DMS53 treated with DMSO at 0.1 percent for 48 hours (cell line): ENCODE data around the gene KCNIP4.

ENCODE experiments used
- DNase-seq: peaks from one replicate; lab custom pipeline; 2025; ENCODE audit not compliant: unreplicated experiment; lab: John Stamatoyannopoulos, UW

The KCNIP4 gene

DNA sequence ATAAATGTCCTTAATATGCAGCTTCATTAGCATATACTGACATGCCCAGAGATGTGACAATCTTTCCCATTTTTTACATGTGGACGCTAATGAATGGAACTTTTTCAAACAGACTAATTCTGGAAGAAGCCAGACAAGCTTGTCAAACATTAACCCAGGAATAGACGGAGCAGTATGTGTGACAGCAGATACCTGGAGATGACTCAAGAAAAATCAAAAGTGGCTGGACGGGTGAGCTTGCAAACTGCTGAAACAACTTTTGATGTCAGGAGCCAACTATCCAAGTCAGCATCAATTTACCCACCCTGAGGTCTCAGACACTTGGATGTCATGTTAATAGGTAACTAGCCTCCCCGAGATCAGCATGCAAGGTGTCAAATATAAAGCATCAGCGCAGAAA is 1065.3 kb downstream of the KCNIP4 start:
- DNase-seq, result peak; percentile 68

DNA sequence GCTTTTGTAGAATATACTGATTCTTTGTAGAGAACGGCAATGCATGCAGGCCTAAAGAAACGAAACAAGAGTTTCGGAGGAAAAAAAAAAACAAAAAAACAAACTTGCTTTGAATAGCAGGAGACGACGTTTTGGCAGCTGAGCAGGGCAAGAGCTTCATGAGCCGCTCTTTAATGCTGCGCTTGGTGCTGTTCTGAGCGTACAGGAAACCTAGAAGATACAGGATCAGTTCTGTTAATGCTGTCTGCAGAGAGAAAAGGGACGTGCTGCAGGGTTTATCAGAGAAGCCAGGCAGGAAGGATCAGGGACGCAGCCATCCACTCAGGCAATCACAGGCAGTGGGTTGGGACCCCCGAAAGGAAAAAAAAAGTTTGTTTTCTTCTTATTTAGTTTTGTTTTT is 1066.1 kb downstream of the KCNIP4 start:
- no peak for DNase-seq

DNA sequence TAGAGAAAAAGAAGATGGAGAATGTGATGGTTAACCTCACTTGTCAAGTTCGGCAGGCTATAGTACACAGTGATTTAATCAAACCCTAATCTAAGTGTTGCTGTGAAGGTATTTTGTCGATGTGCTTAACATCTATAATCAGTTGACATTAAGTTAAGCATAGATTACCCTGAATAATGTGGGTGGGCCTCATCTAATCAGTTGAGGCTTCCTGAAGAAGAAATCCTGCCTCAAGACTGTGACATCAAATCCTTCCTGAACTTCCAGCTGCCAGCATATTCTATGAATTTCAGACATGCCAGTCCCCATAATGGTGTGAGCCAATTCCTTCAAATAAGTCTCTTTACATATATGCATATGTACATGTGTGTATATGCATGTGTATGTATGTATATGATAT is 1066.9 kb downstream of the KCNIP4 start:
- DNase-seq, result no peak

DNA sequence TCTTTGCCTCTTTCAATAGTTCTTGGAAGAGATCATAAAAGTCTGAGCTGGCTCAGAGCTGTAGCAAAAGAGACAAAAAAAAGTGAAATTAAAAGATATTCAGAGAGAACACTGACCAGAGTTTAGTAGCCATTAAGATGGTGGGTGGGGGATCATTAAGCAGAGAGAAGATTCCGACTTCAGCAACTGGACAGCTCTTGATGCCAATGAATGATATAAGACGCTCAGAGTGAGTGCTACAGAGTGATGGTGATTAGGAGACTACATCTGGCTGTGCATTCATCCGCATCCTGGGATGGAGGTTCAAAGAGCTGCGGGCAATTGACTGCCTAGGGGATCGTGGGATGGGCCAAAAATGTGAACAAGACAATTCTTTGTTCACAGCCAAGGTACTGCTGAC is 1069.8 kb downstream of the KCNIP4 start:
- no peak for DNase-seq

DNA sequence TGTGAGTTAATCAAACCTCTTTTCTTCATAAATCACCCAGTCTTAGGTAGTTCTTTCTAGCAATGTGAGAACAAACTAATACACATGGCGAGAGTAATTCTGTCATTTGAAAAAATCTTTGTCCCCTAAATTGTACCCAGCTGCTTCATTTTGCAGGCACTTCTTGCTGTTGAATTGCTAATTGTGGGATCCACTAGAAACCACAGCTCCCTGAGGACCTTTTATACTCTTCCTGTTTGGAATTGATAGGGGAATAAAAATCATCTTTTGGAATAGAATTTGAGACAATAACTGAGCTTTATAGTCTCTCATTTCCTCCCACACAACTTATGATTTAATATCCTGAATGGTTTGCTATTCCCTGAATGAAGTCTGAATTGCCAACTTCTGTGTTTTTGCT is 1078.1 kb downstream of the KCNIP4 start:
- no peak for DNase-seq

DNA sequence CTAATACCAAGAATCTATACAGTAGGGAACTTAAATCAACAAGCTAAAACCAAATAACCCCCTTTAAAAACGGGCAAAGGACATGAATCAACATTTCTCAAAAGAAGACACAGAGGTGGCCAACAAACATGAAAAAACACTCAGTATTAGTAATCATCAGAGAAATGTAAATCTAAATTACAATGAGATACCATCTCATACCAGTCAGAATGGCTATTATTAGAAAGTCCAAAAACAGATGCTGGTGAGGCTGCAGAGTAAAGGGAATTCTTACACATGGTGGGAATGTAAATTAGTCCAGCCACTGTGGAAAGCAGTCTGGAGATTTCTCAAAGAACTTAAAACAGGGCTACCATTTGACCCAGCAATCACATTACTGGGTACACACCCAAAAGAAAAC is 1080.5 kb downstream of the KCNIP4 start:
- no peak for DNase-seq

DNA sequence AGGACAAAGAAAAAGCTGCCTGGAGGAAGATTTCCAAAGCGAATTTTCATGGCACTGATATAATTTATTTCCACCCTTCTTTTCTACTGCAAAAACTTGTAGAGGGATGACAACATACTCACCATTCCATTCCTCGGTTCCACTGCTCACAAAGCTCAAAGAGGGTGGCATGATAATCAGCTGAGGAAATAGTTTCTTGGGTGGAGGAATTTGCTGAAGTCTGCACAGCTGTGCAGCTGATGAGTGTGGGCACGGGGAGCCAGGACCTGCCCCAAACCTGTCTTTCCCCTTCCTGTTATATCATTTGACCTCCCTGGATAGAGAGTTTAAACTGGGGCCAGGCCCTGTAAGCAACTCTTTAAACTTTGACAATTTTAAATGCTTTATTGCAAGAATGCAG is 1087.7 kb downstream of the KCNIP4 start:
- no peak for DNase-seq

DNA sequence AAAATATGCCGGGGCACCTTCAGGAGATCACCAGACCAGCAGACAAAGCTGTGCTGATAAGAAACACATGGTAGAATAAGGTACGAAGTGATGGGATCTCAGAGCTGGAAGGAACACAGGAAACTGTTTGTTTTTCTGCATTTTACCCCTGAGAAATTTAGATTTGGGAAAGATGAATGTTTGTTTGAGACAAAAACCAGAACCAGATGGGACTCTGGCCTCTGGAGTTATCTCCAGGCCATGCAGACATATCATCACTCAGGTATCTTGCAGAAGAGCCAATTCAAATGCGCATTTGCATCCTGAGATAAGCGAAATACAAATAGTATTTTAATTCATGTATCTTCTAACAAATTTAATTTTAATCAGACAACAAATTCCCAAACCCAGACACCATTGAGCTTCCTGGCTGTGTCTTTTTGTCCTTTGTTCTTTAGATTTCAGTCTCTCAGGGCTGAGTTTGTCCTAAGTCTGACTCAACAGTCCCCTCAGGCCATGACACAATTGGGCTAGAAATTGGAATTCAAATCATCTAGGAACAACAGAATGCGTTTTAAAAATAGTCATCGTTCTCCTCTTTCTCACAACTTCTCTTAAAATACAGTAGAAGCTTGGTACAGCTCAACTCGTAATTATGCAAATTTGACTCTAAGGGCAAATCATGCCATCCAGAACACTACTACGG is 1089.3 kb downstream of the KCNIP4 start:
- no peak for DNase-seq

DNA sequence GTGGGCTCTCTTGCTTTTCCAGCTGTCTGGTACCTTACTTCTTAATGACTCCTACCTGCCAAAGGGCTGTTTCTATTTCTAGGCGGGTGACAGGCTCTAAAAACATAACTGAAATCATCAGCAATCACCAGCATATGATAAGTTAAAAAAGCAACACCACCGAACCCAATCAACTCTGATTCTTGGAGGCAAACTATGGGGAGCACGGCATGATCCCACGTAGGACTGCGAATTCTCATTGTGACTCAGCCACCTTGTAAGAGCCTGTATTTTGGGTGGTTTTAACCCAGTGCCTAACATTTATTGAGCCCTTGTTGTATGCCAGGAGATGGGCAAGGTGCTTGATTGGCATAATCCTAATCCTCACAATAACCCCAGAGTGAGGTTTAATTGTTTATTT is 1091.5 kb downstream of the KCNIP4 start:
- no peak for DNase-seq

DNA sequence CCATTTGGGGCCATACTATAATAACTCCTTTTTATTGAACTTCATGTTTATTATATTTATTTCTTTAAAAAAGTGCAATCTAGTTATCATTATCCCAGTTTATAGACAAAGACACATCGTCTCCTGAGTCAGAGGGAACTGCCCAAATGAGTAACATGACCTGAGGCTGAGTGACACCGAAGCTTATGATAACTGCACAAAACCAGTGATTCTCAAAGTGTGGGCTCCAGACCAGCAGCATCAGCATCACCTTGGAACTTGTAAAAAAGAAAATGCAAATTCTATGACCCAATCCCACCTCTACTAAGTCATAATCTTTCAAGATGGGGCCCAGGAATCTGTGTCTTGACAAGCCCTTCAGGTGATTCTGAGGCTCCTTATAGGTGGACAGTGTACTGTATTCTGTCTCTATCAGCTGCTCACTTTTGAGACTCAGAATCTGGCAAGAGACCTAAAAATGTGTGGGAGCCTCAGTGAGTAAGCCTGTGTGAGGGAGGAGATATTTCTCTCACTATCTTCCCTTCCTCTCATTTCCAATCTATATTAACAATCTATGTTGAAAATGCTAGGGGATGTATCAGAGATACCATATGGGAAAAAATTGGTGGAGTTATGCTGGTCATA is 1101.3 kb downstream of the KCNIP4 start:
- DNase-seq, result no peak

DNA sequence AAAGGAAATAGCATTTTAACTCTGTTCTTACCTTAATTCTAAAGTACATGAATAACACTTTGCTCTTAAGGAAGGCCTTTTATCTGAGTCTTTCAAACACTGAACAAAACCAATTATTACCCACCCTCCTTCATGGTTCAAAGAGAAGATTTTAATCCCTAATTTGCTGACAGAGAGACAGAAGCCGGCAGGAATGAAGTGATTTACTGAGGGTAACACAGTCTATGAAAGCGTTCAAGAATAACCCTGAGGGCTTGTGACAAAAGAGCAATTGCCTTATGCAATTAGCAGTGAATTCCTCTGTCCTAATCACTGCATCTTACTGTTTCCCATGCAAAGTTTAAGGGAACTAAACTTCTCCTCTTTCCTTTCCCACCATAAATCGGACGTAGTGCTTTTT is 1104.3 kb downstream of the KCNIP4 start:
- no peak for DNase-seq

DNA sequence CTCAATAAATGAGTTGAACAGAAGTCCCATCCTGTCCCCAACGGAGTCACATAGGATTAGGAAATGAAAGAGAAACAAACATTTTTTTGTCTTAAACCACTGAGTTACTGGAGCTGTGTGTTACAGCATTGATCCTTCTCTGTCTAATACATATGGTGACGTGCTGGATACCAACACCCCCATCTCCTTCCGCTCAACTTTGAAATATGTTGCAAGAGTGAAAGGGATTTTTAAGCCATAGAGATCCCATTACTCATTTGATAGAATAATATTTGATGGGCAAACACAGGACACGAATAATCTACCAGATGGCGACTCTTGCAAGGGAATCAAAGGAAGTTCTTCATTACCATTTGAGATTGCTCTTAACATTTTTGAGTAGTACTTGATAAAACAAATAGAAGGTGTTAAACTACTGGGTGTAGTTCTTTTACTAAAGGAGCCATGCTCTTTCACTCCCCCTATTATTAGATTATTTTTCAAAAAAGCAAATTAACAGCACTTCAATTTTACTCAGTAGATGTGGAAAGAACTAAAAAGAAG is 1107.9 kb downstream of the KCNIP4 start:
- DNase-seq, result peak; percentile 38

DNA sequence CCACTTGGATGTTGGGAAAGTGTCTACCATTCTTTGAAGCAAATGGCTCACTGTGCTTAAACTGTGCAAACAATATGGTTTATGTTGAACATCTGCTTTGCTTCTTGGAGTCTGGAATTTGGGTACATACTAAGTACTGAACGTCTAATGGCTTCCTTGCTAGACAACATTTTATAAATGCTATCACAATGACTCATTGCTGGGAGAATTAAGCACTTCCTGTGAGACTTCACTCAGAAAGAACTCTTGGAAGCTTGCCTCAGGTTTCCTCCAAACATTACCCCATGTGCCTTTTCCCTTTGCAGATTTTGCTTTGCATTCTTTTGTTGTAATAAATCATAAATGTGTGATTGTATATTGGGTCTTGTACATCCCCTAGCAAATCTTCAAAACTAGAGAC is 1108.6 kb downstream of the KCNIP4 start:
- peak; percentile 59 for DNase-seq

DNA sequence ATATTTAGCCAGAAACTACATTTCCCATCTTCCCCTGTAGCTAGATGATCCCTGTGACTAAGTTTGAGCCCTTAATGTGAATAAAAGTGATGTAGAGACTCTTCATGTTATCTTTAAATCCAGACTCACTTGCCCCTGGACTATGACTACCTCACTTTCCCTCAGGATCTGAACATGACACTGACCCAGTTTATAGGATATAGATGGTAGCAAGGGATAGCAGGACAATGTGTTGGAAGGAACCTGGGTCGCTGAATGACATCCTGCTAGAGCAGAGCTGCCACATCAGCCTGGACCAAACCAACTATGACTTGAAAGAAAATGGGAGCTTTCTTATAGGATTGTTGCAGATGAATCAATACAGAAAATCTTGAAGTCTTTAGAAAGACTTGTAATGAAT is 1110.1 kb downstream of the KCNIP4 start:
- no peak for DNase-seq

DNA sequence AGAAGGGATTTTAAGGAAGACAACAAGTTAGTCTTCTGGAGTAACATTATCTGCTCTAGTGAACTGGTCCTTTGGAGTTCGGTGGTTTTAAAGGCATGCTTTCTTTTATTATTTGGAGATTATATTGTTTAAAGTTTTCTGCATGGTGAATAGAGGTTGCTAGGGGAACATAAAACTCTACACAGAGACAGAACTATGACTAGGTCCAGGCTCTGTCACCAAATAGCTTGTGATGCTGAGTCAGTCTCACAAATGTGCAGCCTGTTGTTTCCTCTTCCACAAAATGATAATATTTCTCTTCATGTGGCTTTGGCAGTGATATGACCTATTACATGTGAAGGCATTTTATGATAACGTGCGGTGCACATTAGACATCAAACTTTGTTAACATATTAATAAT is 1115.7 kb downstream of the KCNIP4 start:
- DNase-seq, result no peak

DNA sequence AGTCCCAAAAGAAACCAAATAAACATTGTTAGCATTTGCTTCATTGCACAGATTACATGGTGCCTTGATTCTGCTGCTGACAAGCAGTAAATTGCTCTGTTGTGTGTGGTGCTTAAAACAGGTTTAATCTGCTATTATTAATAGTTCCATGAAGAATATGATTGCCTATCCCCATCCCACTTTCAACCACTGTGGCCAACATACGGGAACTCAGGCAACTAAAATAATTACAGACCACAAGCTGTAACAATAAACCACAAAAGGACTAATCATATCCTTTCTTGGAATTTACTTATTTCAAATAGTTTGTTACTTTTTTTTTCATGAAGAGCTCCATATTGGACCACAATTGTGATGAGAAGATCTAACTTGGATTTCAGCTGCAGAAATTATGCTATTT is 1116.8 kb downstream of the KCNIP4 start:
- no peak for DNase-seq

DNA sequence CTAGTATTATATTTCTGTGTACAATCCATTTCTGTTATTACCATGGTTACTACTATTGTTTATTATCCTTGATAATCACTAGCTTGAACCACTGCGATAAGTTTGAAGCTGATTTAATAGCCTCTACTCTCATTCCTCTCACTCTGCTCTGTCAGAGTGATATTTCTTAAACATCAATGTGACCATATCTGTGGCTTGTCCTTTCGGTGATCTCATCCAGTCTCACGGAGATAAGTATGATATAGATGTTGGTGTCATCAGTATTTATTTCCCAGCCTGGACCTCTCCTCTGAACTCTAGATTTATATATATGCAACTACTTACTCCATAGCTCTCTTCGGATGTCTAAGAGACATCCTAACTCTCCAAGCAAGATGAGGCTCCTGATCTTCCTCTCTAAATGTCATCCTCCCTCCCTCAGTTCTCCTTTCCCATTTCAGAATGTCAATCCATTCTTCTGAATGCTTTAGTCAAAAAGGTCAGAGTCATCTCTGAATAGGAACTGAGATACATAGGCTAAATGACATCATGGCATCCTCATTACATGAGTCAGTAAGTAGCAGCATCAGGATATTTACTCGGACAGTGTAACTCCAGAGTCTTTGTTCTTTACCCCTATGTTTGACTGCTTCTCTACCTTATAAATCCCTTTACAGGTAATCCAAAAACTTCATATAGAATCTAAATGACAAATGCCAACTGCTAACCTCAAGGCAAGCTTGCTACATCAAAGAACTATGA is 1118.8 kb downstream of the KCNIP4 start:
- DNase-seq, result no peak

DNA sequence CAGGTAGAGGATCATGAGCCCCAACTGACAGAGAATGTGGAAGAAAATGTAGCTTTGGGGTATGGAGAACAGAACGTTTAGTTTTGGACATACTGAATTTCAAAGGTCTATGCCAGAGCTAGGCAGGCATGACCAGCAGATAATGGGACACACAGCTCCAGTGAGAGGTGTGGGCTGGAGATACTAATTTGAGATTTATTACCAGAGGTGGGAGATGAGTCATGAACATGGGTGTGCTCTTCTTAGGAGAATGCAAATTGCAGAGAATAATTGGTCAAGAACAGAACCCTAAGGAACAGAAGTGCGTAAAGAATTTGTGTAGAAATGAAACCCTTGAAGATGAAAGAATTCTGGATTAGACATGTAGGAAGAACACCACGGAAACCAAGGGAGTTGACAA is 1123.1 kb downstream of the KCNIP4 start:
- no peak for DNase-seq

DNA sequence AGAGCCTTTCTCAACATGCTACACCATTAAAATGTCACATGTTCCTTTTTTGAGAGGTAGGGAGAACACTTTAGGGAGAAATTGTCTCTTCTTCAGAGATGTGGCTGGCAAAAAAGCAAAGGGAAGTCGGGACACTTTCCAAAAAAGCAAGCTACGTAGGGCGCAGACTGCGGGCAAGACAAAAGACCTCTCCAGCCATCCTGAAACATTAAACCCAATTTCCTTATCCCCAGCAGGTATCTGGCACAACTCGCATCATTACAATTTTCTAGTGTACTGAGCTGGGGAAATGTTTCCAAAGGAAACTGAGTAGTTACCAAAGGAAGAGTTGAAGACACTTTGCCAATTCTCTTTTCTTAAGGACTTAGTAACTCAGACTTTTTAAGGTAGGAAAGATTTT is 1132.3 kb downstream of the KCNIP4 start:
- no peak for DNase-seq

DNA sequence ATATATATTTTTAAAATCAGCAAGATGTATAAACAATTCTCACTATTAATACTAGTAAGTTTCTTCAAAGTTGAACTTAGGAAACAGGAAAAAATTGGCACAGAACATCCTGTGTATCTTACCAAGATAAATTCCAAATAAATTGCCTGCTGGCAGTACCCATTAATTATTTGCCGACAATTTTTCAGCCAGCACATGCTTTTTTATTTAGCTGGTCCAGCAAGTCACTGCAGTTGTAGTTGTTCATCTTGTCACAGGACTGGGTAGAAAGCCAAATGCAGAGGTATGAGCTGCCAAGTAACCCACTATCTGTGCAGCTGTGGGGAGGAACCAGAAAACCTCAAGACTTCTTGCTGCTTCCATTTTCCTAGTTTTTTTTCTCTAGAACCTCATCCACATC is 1134.9 kb downstream of the KCNIP4 start:
- no peak for DNase-seq

DNA sequence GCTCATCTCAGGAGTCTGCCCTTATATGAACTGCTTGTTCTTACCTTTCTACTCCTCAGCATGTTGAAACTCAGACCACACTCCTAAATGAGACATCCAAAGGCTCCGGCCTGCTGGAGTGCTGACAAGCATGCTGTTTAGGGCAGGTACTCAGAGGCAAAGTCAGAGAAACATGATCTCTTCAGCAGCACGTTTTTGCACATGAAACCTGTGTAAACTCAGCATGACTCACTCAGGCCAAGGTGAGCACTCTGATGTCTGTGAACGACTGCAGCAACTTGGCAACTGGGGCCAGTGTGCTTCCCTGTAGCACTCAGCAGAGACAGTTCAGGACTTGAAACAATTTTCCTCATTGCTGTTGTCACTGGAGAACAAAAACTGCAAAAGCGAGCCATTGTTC is 1138.8 kb downstream of the KCNIP4 start:
- DNase-seq, result peak; percentile 98

DNA sequence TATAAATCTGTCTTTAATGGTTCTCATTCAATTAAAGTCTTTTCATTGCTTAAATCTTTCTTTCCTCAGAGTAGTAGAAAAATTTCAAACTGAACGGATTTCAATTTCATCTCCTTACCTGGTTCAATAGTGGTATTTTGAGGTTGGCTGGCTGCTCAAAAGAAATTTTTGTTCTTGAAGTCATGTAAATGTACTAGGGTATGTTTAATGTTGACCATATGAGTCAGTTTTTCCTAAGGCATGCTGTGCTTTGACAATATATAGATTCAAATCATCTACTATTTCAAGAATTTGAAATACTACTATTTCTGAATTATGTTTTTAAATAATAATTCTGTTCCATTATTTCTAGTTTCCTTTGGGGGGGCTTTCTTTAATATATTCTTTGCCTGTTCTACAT is 1142.9 kb downstream of the KCNIP4 start:
- DNase-seq, result no peak
